ENCODE measurements around the gene RMND5A.

The RMND5A gene

DNA sequence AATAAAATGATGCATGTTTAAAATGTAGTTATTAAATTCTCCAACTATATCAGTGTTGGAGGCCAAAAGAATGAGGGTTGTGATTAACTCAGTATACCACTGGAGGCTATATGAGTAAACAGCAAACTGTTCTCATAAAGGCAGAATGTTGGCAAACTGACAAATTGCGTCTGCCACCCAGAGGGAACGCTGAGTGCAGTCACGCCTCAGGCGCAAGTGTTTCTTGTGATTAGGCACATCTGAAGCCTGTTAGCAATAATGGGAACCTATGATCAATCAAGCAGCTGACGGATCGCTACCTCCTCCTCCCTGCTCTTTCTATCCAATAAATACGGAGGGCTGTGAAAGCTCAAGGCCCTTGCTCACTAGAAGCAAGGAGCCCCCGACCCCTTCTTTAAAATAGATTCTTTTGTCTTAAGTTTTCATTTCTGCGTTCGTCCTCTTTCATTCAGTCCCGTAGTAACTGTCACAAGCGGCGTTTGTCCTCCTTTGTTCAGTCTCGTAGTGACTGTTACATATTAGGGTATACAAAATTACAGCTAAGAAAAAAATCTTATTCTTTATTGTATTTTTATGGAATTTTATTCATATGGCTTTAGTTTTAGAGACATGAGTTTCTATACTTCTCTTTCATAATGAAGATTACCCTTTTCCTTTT lies 16.3 kb upstream of the RMND5A start:
- H3K79me2 ChIP-seq (ENCODE audit: insufficient read depth, low read length), result no peaks in the 10 kb centered on the region
- no peak overlapping the region for H2AFZ ChIP-seq (ENCODE audit: low read depth, low read length, severe bottlenecking)
- no peak for TF ChIP-seq EZH2phosphoT487 (conservative IDR thresholded peaks at IDR 0.05; ENCODE audit: low read length)
- TF ChIP-seq CTCF (IDR thresholded peaks at IDR 0.05; ENCODE audit: insufficient read depth, low read length, poor library complexity, severe bottlenecking), result no peak
- H3K27ac ChIP-seq (ENCODE audit: low read depth, low read length), result no peak overlapping the region
- H3K9ac ChIP-seq (ENCODE audit: low read length), result no peak overlapping the region
- no peak overlapping the region for H3K4me3 ChIP-seq (ENCODE audit: insufficient read depth, low read length, poor library complexity, severe bottlenecking)
- H4K20me1 ChIP-seq (ENCODE audit: low read depth, low read length), result no peaks in the 10 kb centered on the region
- H3F3A ChIP-seq (ENCODE audit: insufficient read depth), result no peaks in the 10 kb centered on the region
- no peaks in the 10 kb centered on the region for H3K36me3 ChIP-seq (ENCODE audit: low read length)
- no peaks in the 10 kb centered on the region for H3K9me3 ChIP-seq (ENCODE audit: insufficient read depth, low read length)
- H3K4me2 ChIP-seq (ENCODE audit: low read depth, low read length, poor library complexity, severe bottlenecking), result no peak overlapping the region
- no peaks in the 10 kb centered on the region for H3K9me2 ChIP-seq (replicated peaks; ENCODE audit: insufficient read depth, low read length)
- H3K27me3 ChIP-seq (ENCODE audit: low read length), result no peaks in the 10 kb centered on the region

DNA sequence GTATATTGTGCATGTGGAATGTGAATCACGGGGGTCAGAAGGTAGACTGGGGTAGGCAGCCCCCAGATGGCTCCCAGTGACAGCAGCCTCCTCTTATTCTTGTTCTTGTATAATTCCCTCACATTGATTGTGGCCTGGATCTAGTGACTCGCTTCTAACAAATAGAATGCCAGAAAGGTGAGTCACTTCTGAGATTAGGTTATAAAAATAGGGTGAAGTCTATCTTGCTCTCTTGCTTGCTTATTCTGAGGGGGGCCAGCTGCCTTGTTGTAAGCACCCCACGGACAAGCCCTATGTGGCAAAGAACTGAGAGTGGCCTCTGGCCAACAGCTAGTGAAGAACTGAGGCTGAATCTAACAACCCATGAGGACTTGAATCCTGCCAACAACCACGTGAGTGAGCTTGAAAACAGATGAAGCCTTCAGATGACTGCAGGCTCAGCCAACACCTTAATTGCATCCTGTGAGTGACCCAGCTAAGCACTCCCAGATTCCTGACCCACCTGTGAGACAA lies 15.6 kb upstream of the RMND5A start:
- Histone ChIP-seq H3K27me3 (ENCODE audit: low read length) (no peaks in the 10 kb centered on the region), H3K4me3 (ENCODE audit: insufficient read depth, low read length, poor library complexity, severe bottlenecking) (no peak overlapping the region), H3K79me2 (ENCODE audit: insufficient read depth, low read length) (no peaks in the 10 kb centered on the region), H3K4me2 (ENCODE audit: low read depth, low read length, poor library complexity, severe bottlenecking) (no peak overlapping the region), H3K27ac (ENCODE audit: low read depth, low read length) (no peak overlapping the region), H3K9me3 (ENCODE audit: insufficient read depth, low read length) (no peaks in the 10 kb centered on the region), H2AFZ (ENCODE audit: low read depth, low read length, severe bottlenecking) (no peak overlapping the region), H3K36me3 (ENCODE audit: low read length) (no peaks in the 10 kb centered on the region), H3K9ac (ENCODE audit: low read length) (no peak overlapping the region), H3F3A (ENCODE audit: insufficient read depth) (no peaks in the 10 kb centered on the region), H4K20me1 (ENCODE audit: low read depth, low read length) (no peaks in the 10 kb centered on the region), H3K9me2 (replicated peaks; ENCODE audit: insufficient read depth, low read length) (no peaks in the 10 kb centered on the region)
- TF ChIP-seq CTCF (IDR thresholded peaks at IDR 0.05; ENCODE audit: insufficient read depth, low read length, poor library complexity, severe bottlenecking) (no peak), EZH2phosphoT487 (conservative IDR thresholded peaks at IDR 0.05; ENCODE audit: low read length) (no peak)

DNA sequence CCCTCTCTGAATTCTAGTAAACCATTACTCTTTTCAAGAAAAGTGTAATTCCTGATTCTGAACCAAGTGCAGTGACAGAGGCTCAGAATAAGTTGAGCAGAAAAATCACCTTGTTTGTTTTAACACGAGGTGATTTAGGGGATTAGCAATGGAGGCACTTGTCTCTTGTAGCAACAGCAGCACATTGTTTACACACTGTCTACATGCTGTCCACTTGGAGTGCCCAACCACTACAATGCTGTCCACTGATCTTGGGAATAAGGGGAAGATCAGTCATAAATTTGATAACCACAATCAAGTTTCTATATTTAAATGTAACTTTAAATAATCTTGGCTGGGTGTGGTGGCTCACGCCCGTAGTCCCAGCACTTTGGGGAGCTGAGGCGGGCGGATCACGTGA lies 13.9 kb upstream of the RMND5A start:
- no peaks in the 10 kb centered on the region for H3F3A ChIP-seq (ENCODE audit: insufficient read depth)
- H3K27me3 ChIP-seq (ENCODE audit: low read length), result no peaks in the 10 kb centered on the region
- no peak overlapping the region for H3K27ac ChIP-seq (ENCODE audit: low read depth, low read length)
- H2AFZ ChIP-seq (ENCODE audit: low read depth, low read length, severe bottlenecking), result no peak overlapping the region
- H3K4me2 ChIP-seq (ENCODE audit: low read depth, low read length, poor library complexity, severe bottlenecking), result no peak overlapping the region
- no peak overlapping the region for H3K9ac ChIP-seq (ENCODE audit: low read length)
- H3K9me3 ChIP-seq (ENCODE audit: insufficient read depth, low read length), result no peaks in the 10 kb centered on the region
- H3K4me3 ChIP-seq (ENCODE audit: insufficient read depth, low read length, poor library complexity, severe bottlenecking), result no peak overlapping the region
- TF ChIP-seq CTCF (IDR thresholded peaks at IDR 0.05; ENCODE audit: insufficient read depth, low read length, poor library complexity, severe bottlenecking), result no peak
- TF ChIP-seq EZH2phosphoT487 (conservative IDR thresholded peaks at IDR 0.05; ENCODE audit: low read length), result no peak
- no peaks in the 10 kb centered on the region for H3K79me2 ChIP-seq (ENCODE audit: insufficient read depth, low read length)
- no peaks in the 10 kb centered on the region for H3K36me3 ChIP-seq (ENCODE audit: low read length)
- H3K9me2 ChIP-seq (replicated peaks; ENCODE audit: insufficient read depth, low read length), result no peaks in the 10 kb centered on the region
- no peaks in the 10 kb centered on the region for H4K20me1 ChIP-seq (ENCODE audit: low read depth, low read length)

All from SU-DHL-6 (cell line).